ENCODE results near the gene TRIL. TPM values are rescaled to one million over a fixed set of nuclear protein-coding genes. Genes with fewer than 3 reads are reported as not detected.

The TRIL gene
- polyA plus RNA-seq, 3 donors = not detected

DNA sequence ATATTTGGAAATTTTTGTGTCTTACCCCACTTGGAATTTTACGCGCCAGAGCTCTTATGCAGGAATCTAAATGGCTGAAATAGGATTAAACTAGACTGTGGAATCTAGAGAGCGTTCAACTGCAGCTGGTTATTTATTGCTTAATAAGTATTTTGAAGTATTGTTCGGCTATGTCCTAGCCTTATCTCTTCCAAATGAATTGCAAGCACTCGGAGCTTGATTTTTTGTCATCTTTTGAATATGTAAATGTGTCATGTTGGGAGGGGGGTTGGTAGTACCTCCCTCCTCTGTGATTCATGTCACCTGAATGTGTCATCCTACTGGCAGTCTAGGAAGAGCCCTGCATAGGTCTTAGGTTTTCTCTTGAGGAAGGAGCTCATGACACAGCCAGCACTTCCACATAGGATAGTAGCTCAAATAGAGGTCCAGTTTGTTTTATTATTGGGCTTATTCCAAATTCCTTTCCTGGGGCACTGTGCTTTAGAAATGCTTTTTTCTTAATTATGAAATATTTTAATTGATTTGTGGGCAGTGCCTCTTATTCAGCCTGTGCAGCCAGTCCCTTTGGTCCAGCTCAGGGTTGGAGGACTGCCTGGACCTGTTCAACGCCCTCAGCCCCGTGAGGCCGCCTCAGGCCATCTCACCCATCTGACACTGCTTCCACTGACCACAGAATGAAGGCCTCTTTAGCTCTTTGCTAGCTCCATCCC lies 22.5 kb upstream of the TRIL start:
- H3K4me3 Mint-ChIP-seq = no peak overlapping the region
- peaks cover 0 to 5% (median 5%) of the 10 kb centered on the region in 3 donors for H3K27me3 Mint-ChIP-seq (ENCODE audit: low read depth in 3 of 3)
- H4K20me1 ChIP-seq (ENCODE audit: insufficient read depth, low read length) = no peaks in the 10 kb centered on the region
- H3K36me3 ChIP-seq (replicated peaks in 1 of 2; ENCODE audit: control insufficient read depth in 1 of 2, insufficient read depth in 2 of 2, low read length in 2 of 2) = no peaks in the 10 kb centered on the region
- H3K36me3 Mint-ChIP-seq = peaks cover 0 to 2% of the 10 kb centered on the region in 2 donors
- H3K4me1 Mint-ChIP-seq = peaks cover 20% of the 10 kb centered on the region
- no peak overlapping the region for H3K4me2 ChIP-seq (replicated peaks; ENCODE audit: extremely low read depth, low read length, poor library complexity, severe bottlenecking)
- 84% methylated on average over 7 of the region's 8 CpGs for WGBS (ENCODE audit: insufficient coverage)
- DNase-seq = no peak
- peaks cover 0 to 2% of the 10 kb centered on the region in 2 donors for H3K9me3 ChIP-seq (replicated peaks in 1 of 2; ENCODE audit: control insufficient read depth in 1 of 2, insufficient read depth in 1 of 2, low read length in 2 of 2)
- intact Hi-C loops (cut with micrococcal nuclease) = no loop called here
- TF ChIP-seq, protein P1, sequence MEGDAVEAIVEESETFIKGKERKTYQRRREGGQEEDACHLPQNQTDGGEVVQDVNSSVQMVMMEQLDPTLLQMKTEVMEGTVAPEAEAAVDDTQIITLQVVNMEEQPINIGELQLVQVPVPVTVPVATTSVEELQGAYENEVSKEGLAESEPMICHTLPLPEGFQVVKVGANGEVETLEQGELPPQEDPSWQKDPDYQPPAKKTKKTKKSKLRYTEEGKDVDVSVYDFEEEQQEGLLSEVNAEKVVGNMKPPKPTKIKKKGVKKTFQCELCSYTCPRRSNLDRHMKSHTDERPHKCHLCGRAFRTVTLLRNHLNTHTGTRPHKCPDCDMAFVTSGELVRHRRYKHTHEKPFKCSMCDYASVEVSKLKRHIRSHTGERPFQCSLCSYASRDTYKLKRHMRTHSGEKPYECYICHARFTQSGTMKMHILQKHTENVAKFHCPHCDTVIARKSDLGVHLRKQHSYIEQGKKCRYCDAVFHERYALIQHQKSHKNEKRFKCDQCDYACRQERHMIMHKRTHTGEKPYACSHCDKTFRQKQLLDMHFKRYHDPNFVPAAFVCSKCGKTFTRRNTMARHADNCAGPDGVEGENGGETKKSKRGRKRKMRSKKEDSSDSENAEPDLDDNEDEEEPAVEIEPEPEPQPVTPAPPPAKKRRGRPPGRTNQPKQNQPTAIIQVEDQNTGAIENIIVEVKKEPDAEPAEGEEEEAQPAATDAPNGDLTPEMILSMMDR (IDR thresholded peaks at IDR 0.05) = no peak
- H3K9me3 Mint-ChIP-seq = peaks cover 0 to 8% (median 0%) of the 10 kb centered on the region in 7 donors
- no peak overlapping the region for H3K27ac ChIP-seq (ENCODE audit: low read depth in 1 of 2, low read length in 2 of 2)
- no peaks in the 10 kb centered on the region for H3K27me3 ChIP-seq (ENCODE audit: control insufficient read depth in 2 of 2, insufficient read depth in 2 of 2, low read length in 2 of 2)
- H2AFZ ChIP-seq (ENCODE audit: insufficient read depth, low read depth, low read length, poor library complexity, severe bottlenecking) = no peak overlapping the region
- no peak overlapping the region for H3K4me3 ChIP-seq (replicated peaks in 1 of 3; ENCODE audit: low read depth in 2 of 3, low read length in 3 of 3)
- no peak overlapping the region for H3K27ac Mint-ChIP-seq
- H3K9ac ChIP-seq (ENCODE audit: insufficient read depth, low read length, poor library complexity, severe bottlenecking) = no peak overlapping the region
- H3K4me1 ChIP-seq (ENCODE audit: control insufficient read depth in 1 of 2, insufficient read depth in 2 of 2, low read length in 2 of 2) = peaks cover 19% of the 10 kb centered on the region in 2 donors
- no peaks in the 10 kb centered on the region for H3K79me2 ChIP-seq (ENCODE audit: insufficient read depth, low read length)

DNA sequence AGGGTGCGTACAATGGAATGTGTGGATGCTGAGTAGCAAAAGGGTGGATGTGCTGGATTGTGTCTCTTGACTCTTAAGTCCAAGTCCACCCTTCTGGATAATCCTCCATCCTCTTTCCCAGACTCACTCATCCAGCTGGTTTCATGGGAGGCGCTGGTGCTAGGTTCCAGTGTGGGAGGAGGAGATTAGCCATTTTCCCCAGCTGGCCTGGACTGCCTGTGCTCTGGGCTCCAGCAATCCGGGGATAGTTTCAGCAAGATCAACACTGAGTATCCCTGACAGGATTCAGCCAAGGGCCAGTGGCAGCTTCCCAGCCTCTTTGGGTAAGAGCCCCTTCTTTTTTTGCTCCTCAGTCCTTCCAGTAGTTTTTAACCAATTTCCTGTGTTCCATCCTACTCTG lies 21.6 kb upstream of the TRIL start:
- H3K4me2 ChIP-seq (replicated peaks; ENCODE audit: extremely low read depth, low read length, poor library complexity, severe bottlenecking) = no peak overlapping the region
- intact Hi-C loops (cut with micrococcal nuclease) = no loop called here

More for the DNA sequence above, 21.6 kb upstream of the TRIL start:
- no peaks in the 10 kb centered on the region for H3K79me2 ChIP-seq (ENCODE audit: insufficient read depth, low read length)
- TF ChIP-seq, protein P1 (IDR thresholded peaks at IDR 0.05) = no peak
- no peak overlapping the region for H3K4me3 ChIP-seq (replicated peaks in 1 of 3; ENCODE audit: low read depth in 2 of 3, low read length in 3 of 3)
- no peak overlapping the region for H2AFZ ChIP-seq (ENCODE audit: insufficient read depth, low read depth, low read length, poor library complexity, severe bottlenecking)
- H3K27me3 Mint-ChIP-seq (ENCODE audit: low read depth in 3 of 3) = peaks cover 0 to 5% (median 5%) of the 10 kb centered on the region in 3 donors
- no peaks in the 10 kb centered on the region for H3K36me3 Mint-ChIP-seq
- peaks cover 11% of the 10 kb centered on the region in 2 donors for H3K4me1 ChIP-seq (ENCODE audit: control insufficient read depth in 1 of 2, insufficient read depth in 2 of 2, low read length in 2 of 2)
- H3K9me3 Mint-ChIP-seq = peaks cover 2 to 14% (median 6%) of the 10 kb centered on the region in 7 donors
- 88% methylated on average over 1 of the region's 3 CpGs for WGBS (ENCODE audit: insufficient coverage)
- H3K36me3 ChIP-seq (replicated peaks in 1 of 2; ENCODE audit: control insufficient read depth in 1 of 2, insufficient read depth in 2 of 2, low read length in 2 of 2) = no peaks in the 10 kb centered on the region
- H3K27ac Mint-ChIP-seq = no peak overlapping the region
- H3K9ac ChIP-seq (ENCODE audit: insufficient read depth, low read length, poor library complexity, severe bottlenecking) = no peak overlapping the region
- no peak overlapping the region for H3K4me3 Mint-ChIP-seq
- H3K4me1 Mint-ChIP-seq = peaks cover 12% of the 10 kb centered on the region
- DNase-seq = no peak
- H3K27me3 ChIP-seq (ENCODE audit: control insufficient read depth in 2 of 2, insufficient read depth in 2 of 2, low read length in 2 of 2) = no peaks in the 10 kb centered on the region
- H3K27ac ChIP-seq (ENCODE audit: low read depth in 1 of 2, low read length in 2 of 2) = no peak overlapping the region
- H3K9me3 ChIP-seq (replicated peaks in 1 of 2; ENCODE audit: control insufficient read depth in 1 of 2, insufficient read depth in 1 of 2, low read length in 2 of 2) = peaks cover 2 to 6% of the 10 kb centered on the region in 2 donors
- H4K20me1 ChIP-seq (ENCODE audit: insufficient read depth, low read length) = no peaks in the 10 kb centered on the region
